Inflammatory macrophage treated with lipopolysaccharide for 1 hour (primary cell): Measurements from ENCODE around the gene URB1.
"Not testable (repeated sequence)": the region's sequence is repeated elsewhere in the genome, so short reads cannot be mapped to it uniquely, and the experiment has no call there.

Experiments
- DNase-seq, 2 donors: peaks; one replicate each; pipeline ENCODE4 v3.0.0-alpha.2; 2020 to 2022

URB1 gene

GRCh38 chr21:32411350-32412161, 18.7 kb upstream of the URB1 start:
- peak; percentile 30 to 48 for DNase-seq

GRCh38 chr21:32410916-32411315, 18.1 kb upstream of the URB1 start:
- no peak for DNase-seq

GRCh38 chr21:32410291-32410690, 17.5 kb upstream of the URB1 start:
- no peak for DNase-seq

- DNase-seq = no peak
Measured at GRCh38 chr21:32406405-32406804, 13.6 kb upstream of the URB1 start.

- peak; percentile 45 to 90 for DNase-seq
Measured at GRCh38 chr21:32403201-32403777, 10.5 kb upstream of the URB1 start.

GRCh38 chr21:32393677-32394001, 827 bp upstream of the URB1 start:
- peak in 1 of 2 donors; percentile 67 for DNase-seq

GRCh38 chr21:32392299-32392879, 423 bp downstream of the URB1 start:
- no peak for DNase-seq

GRCh38 chr21:32391755-32392154, 1.1 kb downstream of the URB1 start:
- no peak for DNase-seq

- DNase-seq = not testable (repeated sequence)
Measured at GRCh38 chr21:32390537-32391224, 2.1 kb downstream of the URB1 start.

- DNase-seq = no peak
Measured at GRCh38 chr21:32389337-32390015, 3.3 kb downstream of the URB1 start.

- no peak for DNase-seq
Measured at GRCh38 chr21:32388306-32388705, 4.5 kb downstream of the URB1 start.

GRCh38 chr21:32387151-32387550, 5.7 kb downstream of the URB1 start:
- no peak for DNase-seq

- no peak for DNase-seq
Measured at GRCh38 chr21:32386195-32386870, 6.5 kb downstream of the URB1 start.

GRCh38 chr21:32383812-32384211, 9.0 kb downstream of the URB1 start:
- DNase-seq = no peak

GRCh38 chr21:32382108-32382644, 10.6 kb downstream of the URB1 start:
- DNase-seq = no peak

- DNase-seq = no peak
Measured at GRCh38 chr21:32381571-32381970, 11.2 kb downstream of the URB1 start.

GRCh38 chr21:32380940-32381339, 11.9 kb downstream of the URB1 start:
- DNase-seq = no peak

- no peak for DNase-seq
Measured at GRCh38 chr21:32378956-32379355, 13.9 kb downstream of the URB1 start.

- no peak for DNase-seq
Measured at GRCh38 chr21:32377991-32378390, 14.8 kb downstream of the URB1 start.

- no peak for DNase-seq
Measured at GRCh38 chr21:32377506-32377905, 15.3 kb downstream of the URB1 start.

- DNase-seq = no peak
Measured at GRCh38 chr21:32372755-32373154, 20.1 kb downstream of the URB1 start.

- DNase-seq = peak; percentile 84 to 91
Measured at GRCh38 chr21:32371913-32372314, 20.9 kb downstream of the URB1 start.
